Measurements from ENCODE around the gene DYDC2. TPM values are rescaled to one million over a fixed set of nuclear protein-coding genes. Genes with fewer than 3 reads are reported as not detected.

Gene DYDC2
- total RNA-seq, 1 experiment from 2014 or later = 0.53 TPM

GRCh38 chr10:80365510-80365909 is 8.9 kb downstream of the DYDC2 start:
- DNase-seq (ENCODE audit: low read depth) = no peak

GRCh38 chr10:80371467-80371866 is 14.9 kb downstream of the DYDC2 start:
- DNase-seq (ENCODE audit: low read depth) = no peak

- DNase-seq (ENCODE audit: low read depth) = no peak
Observed at GRCh38 chr10:80372675-80373074, 16.1 kb downstream of the DYDC2 start.

GRCh38 chr10:80373502-80373901 is 16.9 kb downstream of the DYDC2 start:
- no peak for DNase-seq (ENCODE audit: low read depth)

GRCh38 chr10:80379701-80380100 is 23.1 kb downstream of the DYDC2 start:
- DNase-seq (ENCODE audit: low read depth) = no peak

- DNase-seq (ENCODE audit: low read depth) = no peak
Observed at GRCh38 chr10:80380185-80380584, 23.6 kb downstream of the DYDC2 start.

- peak; percentile 35 for DNase-seq (ENCODE audit: low read depth)
Observed at GRCh38 chr10:80382989-80383388, 26.4 kb downstream of the DYDC2 start.

GRCh38 chr10:80390740-80391139 is 34.2 kb downstream of the DYDC2 start:
- DNase-seq (ENCODE audit: low read depth) = no peak

- no peak for DNase-seq (ENCODE audit: low read depth)
Observed at GRCh38 chr10:80392250-80392649, 35.7 kb downstream of the DYDC2 start.

GRCh38 chr10:80394358-80394916 is 37.9 kb downstream of the DYDC2 start:
- DNase-seq (ENCODE audit: low read depth) = no peak

GRCh38 chr10:80397014-80397413 is 40.4 kb downstream of the DYDC2 start:
- DNase-seq (ENCODE audit: low read depth) = no peak

- DNase-seq (ENCODE audit: low read depth) = no peak
Observed at GRCh38 chr10:80400136-80400804, 43.7 kb downstream of the DYDC2 start.

- DNase-seq (ENCODE audit: low read depth) = no peak
Observed at GRCh38 chr10:80405035-80405434, 48.5 kb downstream of the DYDC2 start.

- DNase-seq (ENCODE audit: low read depth) = no peak
Observed at GRCh38 chr10:80405626-80406025, 49.0 kb downstream of the DYDC2 start.

GRCh38 chr10:80406204-80406603 is 49.6 kb downstream of the DYDC2 start:
- DNase-seq (ENCODE audit: low read depth) = no peak

- DNase-seq (ENCODE audit: low read depth) = no peak
Observed at GRCh38 chr10:80407812-80408241, 51.2 kb downstream of the DYDC2 start.

GRCh38 chr10:80408242-80409101 is 51.9 kb downstream of the DYDC2 start, which contains the start of gene PRXL2A:
Gene PRXL2A (plus strand): TSS chr10:80408551. CDS start chr10:80420468, 11,917 bp downstream.
- no peak for DNase-seq (ENCODE audit: low read depth)

- no peak for DNase-seq (ENCODE audit: low read depth)
Observed at GRCh38 chr10:80409121-80409520, 52.5 kb downstream of the DYDC2 start.

GRCh38 chr10:80410122-80410521 is 53.5 kb downstream of the DYDC2 start:
- no peak for DNase-seq (ENCODE audit: low read depth)

- DNase-seq (ENCODE audit: low read depth) = no peak
Observed at GRCh38 chr10:80410578-80411145, 54.1 kb downstream of the DYDC2 start.

- no peak for DNase-seq (ENCODE audit: low read depth)
Observed at GRCh38 chr10:80411267-80411668, 54.7 kb downstream of the DYDC2 start.

GRCh38 chr10:80411681-80412220 is 55.2 kb downstream of the DYDC2 start:
- DNase-seq (ENCODE audit: low read depth) = no peak
